ENCODE measurements around the gene ZNF165.

The ZNF165 gene

GRCh38 chr6:28080381-28080630 lies at the start of gene ZNF165:
TSS of gene ZNF165 (plus strand) at chr6:28080568. CDS start at chr6:28085481, 4,913 bp downstream.
- peak; percentile 54 for ATAC-seq

GRCh38 chr6:28053584-28053983 lies 26.8 kb upstream of the ZNF165 start:
- no peak for ATAC-seq
- TF ChIP-seq GLIS3 (CRISPR knock-in tag; IDR thresholded peaks at IDR 0.05) (no peak), ZNF8 (CRISPR knock-in tag; IDR thresholded peaks at IDR 0.05) (no peak), CSDC2 (CRISPR knock-in tag; IDR thresholded peaks at IDR 0.05) (no peak), RARB (CRISPR knock-in tag; IDR thresholded peaks at IDR 0.05) (no peak), PATZ1 (CRISPR knock-in tag; IDR thresholded peaks at IDR 0.05; ENCODE audit: borderline replicate concordance) (no peak), ZNF70 (CRISPR knock-in tag; IDR thresholded peaks at IDR 0.05) (no peak), CSRNP3 (CRISPR knock-in tag; IDR thresholded peaks at IDR 0.05) (no peak)

GRCh38 chr6:28060405-28060804 lies 20.0 kb upstream of the ZNF165 start:
- no peak for TF ChIP-seq ZNF8 (CRISPR knock-in tag; IDR thresholded peaks at IDR 0.05)
- no peak for TF ChIP-seq ZFP30 (CRISPR knock-in tag; IDR thresholded peaks at IDR 0.05)
- TF ChIP-seq CSRNP3 (CRISPR knock-in tag; IDR thresholded peaks at IDR 0.05), result no peak
- TF ChIP-seq CREB5 (CRISPR knock-in tag; IDR thresholded peaks at IDR 0.05; ENCODE audit: low read depth), result no peak
- no peak for TF ChIP-seq CSDC2 (CRISPR knock-in tag; IDR thresholded peaks at IDR 0.05)
- no peak for TF ChIP-seq POU6F1 (CRISPR knock-in tag; IDR thresholded peaks at IDR 0.05; ENCODE audit: borderline replicate concordance, low read depth)
- no peak for TF ChIP-seq TOX (CRISPR knock-in tag; IDR thresholded peaks at IDR 0.05; ENCODE audit: borderline replicate concordance)
- no peak for TF ChIP-seq ZNF70 (CRISPR knock-in tag; IDR thresholded peaks at IDR 0.05)
- no peak for TF ChIP-seq TSHZ2 (CRISPR knock-in tag; IDR thresholded peaks at IDR 0.05)
- TF ChIP-seq ESRRG (CRISPR knock-in tag; IDR thresholded peaks at IDR 0.05), result no peak
- no peak for TF ChIP-seq ZNF565 (CRISPR knock-in tag; conservative IDR thresholded peaks at IDR 0.05; ENCODE audit: low read depth)
- no peak for TF ChIP-seq BACH2 (CRISPR knock-in tag; IDR thresholded peaks at IDR 0.05; ENCODE audit: borderline replicate concordance)
- TF ChIP-seq ZFP3 (CRISPR knock-in tag; IDR thresholded peaks at IDR 0.05), result no peak
- TF ChIP-seq RARB (CRISPR knock-in tag; IDR thresholded peaks at IDR 0.05), result no peak
- no peak for TF ChIP-seq ZC3H10 (CRISPR knock-in tag; IDR thresholded peaks at IDR 0.05)
- no peak for ATAC-seq

- no peak for TF ChIP-seq OSR1 (CRISPR knock-in tag; IDR thresholded peaks at IDR 0.05)
- no peak for TF ChIP-seq CREB5 (CRISPR knock-in tag; IDR thresholded peaks at IDR 0.05; ENCODE audit: low read depth)
- TF ChIP-seq TOX (CRISPR knock-in tag; IDR thresholded peaks at IDR 0.05; ENCODE audit: borderline replicate concordance), result no peak
- ATAC-seq, result no peak
Observed at GRCh38 chr6:28064272-28064671, 16.1 kb upstream of the ZNF165 start.

Measured in SK-N-SH treated with all-trans-retinoic acid at 6 μM for 48 hours (cell line).